Mammary epithelial cell (primary cell): ENCODE measurements around the gene TRIM67.

Experiments
- EZH2 ChIP-seq: IDR thresholded peaks from 2 replicates; pipeline ENCODE4 v1.6.1; 2012; ENCODE audit warnings: low read length, inconsistent platforms, borderline replicate concordance
- TF ChIP-seq, protein P1 (sequence below), 2 donors: IDR thresholded peaks in 1 of 2; conservative IDR thresholded peaks in 1 of 2; 2 replicates each; pipeline ENCODE4 v1.5.1; 2011 to 2012; ENCODE audit warnings: inconsistent platforms in 2 of 2, low read length in 2 of 2, mild to moderate bottlenecking in 2 of 2, control low read depth in 1 of 2, low read depth in 1 of 2; ENCODE audit not compliant: insufficient read depth in 1 of 2; ENCODE audit errors: extremely low read depth in 1 of 2

DNA sequence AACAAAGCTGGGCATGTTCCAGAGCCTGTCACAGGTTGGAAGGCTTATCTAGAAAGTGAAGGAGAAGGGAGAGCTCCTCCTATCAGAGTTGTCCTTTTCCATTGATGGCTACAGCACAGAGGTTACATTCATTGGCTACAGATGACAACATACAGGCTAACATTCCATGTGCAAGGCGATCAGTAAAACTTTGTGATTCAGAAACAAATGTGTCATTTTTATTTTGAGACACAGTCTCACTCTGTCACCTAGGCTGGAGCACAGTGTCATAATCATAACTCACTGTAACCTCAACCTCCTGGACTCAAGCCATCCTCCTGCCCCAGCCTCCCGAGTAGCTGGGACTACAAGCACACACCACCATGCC is 32.6 kb downstream of the TRIM67 start:
- TF ChIP-seq, protein P1, sequence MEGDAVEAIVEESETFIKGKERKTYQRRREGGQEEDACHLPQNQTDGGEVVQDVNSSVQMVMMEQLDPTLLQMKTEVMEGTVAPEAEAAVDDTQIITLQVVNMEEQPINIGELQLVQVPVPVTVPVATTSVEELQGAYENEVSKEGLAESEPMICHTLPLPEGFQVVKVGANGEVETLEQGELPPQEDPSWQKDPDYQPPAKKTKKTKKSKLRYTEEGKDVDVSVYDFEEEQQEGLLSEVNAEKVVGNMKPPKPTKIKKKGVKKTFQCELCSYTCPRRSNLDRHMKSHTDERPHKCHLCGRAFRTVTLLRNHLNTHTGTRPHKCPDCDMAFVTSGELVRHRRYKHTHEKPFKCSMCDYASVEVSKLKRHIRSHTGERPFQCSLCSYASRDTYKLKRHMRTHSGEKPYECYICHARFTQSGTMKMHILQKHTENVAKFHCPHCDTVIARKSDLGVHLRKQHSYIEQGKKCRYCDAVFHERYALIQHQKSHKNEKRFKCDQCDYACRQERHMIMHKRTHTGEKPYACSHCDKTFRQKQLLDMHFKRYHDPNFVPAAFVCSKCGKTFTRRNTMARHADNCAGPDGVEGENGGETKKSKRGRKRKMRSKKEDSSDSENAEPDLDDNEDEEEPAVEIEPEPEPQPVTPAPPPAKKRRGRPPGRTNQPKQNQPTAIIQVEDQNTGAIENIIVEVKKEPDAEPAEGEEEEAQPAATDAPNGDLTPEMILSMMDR (conservative IDR thresholded peaks at IDR 0.05 in 1 of 2, IDR thresholded peaks at IDR 0.05 in 1 of 2; ENCODE audit: extremely low read depth in 1 of 2, insufficient read depth in 1 of 2, low read depth in 1 of 2, low read length in 2 of 2) = no peak
- TF ChIP-seq EZH2 = no peak
